ENCODE results near the gene LIME1. TPM values are rescaled to one million over a fixed set of nuclear protein-coding genes. Genes with fewer than 3 reads are reported as not detected.

The LIME1 gene
- total RNA-seq, 1 experiment from 2014 or later: 25.8 TPM

DNA sequence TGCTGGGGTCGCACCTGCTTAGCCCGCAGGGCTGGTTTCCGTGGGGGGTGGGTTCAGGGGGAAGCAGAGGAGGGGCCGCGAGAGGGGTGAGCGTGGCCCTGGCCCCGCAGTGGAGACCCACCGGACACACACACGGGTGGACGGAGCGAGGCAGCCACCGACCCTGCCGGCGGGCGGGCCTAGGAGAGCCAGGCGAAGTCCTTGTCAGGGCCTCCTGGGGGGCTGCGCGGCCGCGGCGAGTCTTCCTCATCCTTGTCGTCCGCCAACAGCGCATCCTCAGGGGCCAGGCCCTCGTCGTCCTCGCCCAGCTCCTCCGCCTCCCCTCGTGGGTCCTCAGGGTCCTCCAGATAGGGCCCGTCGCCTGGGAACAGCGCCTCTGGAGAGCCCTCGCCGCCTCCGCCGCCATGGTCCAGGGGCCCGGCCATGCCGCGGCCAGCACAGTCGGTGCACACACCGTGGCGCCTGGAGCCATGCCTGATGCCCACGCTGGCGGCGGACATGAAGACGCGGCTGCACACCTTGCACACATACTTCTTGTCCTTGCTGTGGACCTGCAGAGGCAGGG lies 10.4 kb downstream of the LIME1 start:
- peaks cover 25% of the 10 kb centered on the region for H3K36me3 Mint-ChIP-seq (ENCODE audit: insufficient read depth, unreplicated experiment)
- intact Hi-C loops (cut with micrococcal nuclease; ENCODE audit: unreplicated experiment): no loop called here
- no peaks in the 10 kb centered on the region for H3K27me3 Mint-ChIP-seq (ENCODE audit: unreplicated experiment)
- H3K9me3 Mint-ChIP-seq (ENCODE audit: low read depth, unreplicated experiment): no peaks in the 10 kb centered on the region
- no peaks in the 10 kb centered on the region for H3K4me1 Mint-ChIP-seq (ENCODE audit: low read depth, unreplicated experiment)
- BruUV-seq (replicated peaks): no TSS peak
- CTCF ChIA-PET: no interaction called here
- DNase-seq: no peak
- H3K4me3 Mint-ChIP-seq (ENCODE audit: low read depth, unreplicated experiment): no peak overlapping the region
- no peak overlapping the region for H3K27ac Mint-ChIP-seq (ENCODE audit: unreplicated experiment)
- TF ChIP-seq, protein P1, sequence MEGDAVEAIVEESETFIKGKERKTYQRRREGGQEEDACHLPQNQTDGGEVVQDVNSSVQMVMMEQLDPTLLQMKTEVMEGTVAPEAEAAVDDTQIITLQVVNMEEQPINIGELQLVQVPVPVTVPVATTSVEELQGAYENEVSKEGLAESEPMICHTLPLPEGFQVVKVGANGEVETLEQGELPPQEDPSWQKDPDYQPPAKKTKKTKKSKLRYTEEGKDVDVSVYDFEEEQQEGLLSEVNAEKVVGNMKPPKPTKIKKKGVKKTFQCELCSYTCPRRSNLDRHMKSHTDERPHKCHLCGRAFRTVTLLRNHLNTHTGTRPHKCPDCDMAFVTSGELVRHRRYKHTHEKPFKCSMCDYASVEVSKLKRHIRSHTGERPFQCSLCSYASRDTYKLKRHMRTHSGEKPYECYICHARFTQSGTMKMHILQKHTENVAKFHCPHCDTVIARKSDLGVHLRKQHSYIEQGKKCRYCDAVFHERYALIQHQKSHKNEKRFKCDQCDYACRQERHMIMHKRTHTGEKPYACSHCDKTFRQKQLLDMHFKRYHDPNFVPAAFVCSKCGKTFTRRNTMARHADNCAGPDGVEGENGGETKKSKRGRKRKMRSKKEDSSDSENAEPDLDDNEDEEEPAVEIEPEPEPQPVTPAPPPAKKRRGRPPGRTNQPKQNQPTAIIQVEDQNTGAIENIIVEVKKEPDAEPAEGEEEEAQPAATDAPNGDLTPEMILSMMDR (IDR thresholded peaks at IDR 0.05; ENCODE audit: unreplicated experiment): no peak

DNA sequence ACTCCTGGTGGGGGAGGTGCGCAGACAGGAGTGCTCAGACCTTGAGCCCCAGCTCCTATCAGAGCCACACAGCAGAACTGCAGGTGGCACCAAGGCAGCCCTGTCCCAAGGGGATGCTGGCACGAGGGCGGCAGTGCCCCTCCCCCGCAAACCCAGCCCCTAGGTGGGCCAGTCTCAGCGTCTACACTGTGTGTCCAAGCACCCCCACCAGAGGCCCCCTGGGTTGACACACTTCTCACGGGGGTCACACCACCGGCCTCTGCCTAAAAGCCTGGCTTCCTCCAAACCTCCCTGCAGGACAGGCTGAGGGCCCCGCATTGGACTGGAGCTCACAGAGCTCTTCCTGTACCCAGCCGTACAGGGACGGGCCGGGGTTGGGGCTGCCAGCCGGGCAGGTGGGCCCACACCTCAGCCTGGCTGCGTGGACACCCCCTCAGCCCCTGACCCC lies 11.2 kb downstream of the LIME1 start:
- Mint-ChIP-seq H3K4me1 (ENCODE audit: low read depth, unreplicated experiment) (no peaks in the 10 kb centered on the region), H3K4me3 (ENCODE audit: low read depth, unreplicated experiment) (no peak overlapping the region), H3K9me3 (ENCODE audit: low read depth, unreplicated experiment) (no peaks in the 10 kb centered on the region), H3K36me3 (ENCODE audit: insufficient read depth, unreplicated experiment) (peaks cover 25% of the 10 kb centered on the region), H3K27ac (ENCODE audit: unreplicated experiment) (no peak overlapping the region), H3K27me3 (ENCODE audit: unreplicated experiment) (no peaks in the 10 kb centered on the region)
- TF ChIP-seq, protein P1 (IDR thresholded peaks at IDR 0.05; ENCODE audit: unreplicated experiment): no peak
- intact Hi-C loops (cut with micrococcal nuclease; ENCODE audit: unreplicated experiment): no loop called here
- no peak for DNase-seq
- no TSS peak for BruUV-seq (replicated peaks)
- CTCF ChIA-PET: no interaction called here

DNA sequence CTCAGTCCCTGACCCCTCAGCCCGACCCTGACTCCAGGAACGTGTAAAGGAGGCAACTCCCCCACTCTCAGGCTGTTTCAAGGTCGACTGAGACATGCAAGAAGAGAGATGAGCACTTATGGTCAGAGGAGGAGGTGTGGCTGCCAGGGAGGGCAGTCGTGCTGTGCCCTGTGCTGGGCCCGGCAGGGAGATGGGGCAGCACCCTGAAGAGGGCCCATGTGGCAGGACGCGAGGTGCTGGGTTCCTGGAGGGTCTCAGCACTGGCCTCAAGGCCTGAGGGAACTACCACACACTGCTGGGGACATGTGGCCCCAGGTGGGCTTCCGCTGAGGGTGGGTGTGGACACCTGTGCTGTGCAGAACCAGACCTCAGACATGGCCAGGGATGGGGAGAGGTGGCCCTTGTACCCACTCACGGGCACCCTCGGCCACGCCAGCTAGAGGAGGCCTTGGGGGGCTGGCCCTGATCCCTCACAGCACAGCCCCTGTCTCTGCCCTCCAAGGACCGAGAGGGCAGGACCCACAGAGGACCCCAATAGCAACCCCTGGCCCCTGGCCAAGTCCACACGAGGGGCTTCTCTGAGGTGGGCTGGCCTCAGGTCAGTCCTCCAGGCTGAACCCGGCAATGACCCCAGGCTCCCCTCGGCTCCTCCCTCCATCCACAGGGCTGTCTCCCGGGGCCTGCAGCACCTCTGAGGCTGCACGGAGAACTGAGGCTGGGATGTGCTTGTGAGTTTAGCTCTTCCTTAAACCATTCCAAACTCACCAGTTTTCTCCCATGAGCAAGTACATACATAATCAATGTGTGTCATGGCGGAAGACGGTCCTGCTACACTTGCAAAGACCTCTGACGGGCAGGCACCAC lies 11.8 kb downstream of the LIME1 start:
- intact Hi-C loops (cut with micrococcal nuclease; ENCODE audit: unreplicated experiment): no loop called here
- TF ChIP-seq, protein P1 (IDR thresholded peaks at IDR 0.05; ENCODE audit: unreplicated experiment): no peak
- no peaks in the 10 kb centered on the region for H3K27me3 Mint-ChIP-seq (ENCODE audit: unreplicated experiment)
- H3K36me3 Mint-ChIP-seq (ENCODE audit: insufficient read depth, unreplicated experiment): peaks cover 24% of the 10 kb centered on the region
- no peak for DNase-seq
- BruUV-seq (replicated peaks): no TSS peak
- no peak overlapping the region for H3K4me3 Mint-ChIP-seq (ENCODE audit: low read depth, unreplicated experiment)
- CTCF ChIA-PET: no interaction called here
- no peaks in the 10 kb centered on the region for H3K4me1 Mint-ChIP-seq (ENCODE audit: low read depth, unreplicated experiment)
- H3K27ac Mint-ChIP-seq (ENCODE audit: unreplicated experiment): no peak overlapping the region
- H3K9me3 Mint-ChIP-seq (ENCODE audit: low read depth, unreplicated experiment): no peaks in the 10 kb centered on the region

DNA sequence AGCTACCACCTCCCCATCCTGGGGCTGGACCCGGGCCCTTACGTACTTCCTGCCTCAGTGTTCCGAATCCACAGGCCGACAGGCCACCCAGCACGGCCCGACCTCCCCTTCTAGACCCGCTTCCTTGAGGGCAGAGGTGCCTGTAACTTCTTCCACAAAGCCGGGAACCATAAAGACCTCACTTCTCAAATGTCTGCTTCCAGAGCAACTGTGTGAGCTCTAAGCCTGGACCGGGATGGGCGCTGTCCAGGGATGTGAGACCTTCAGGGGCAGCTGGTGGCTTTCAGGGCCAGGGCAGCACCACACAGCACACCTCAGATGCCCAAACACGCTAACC lies 12.4 kb downstream of the LIME1 start:
- Mint-ChIP-seq H3K27ac (ENCODE audit: unreplicated experiment) (no peak overlapping the region), H3K4me1 (ENCODE audit: low read depth, unreplicated experiment) (no peaks in the 10 kb centered on the region), H3K36me3 (ENCODE audit: insufficient read depth, unreplicated experiment) (peaks cover 18% of the 10 kb centered on the region), H3K4me3 (ENCODE audit: low read depth, unreplicated experiment) (no peak overlapping the region), H3K9me3 (ENCODE audit: low read depth, unreplicated experiment) (no peaks in the 10 kb centered on the region), H3K27me3 (ENCODE audit: unreplicated experiment) (no peaks in the 10 kb centered on the region)
- DNase-seq: no peak
- CTCF ChIA-PET: no interaction called here
- intact Hi-C loops (cut with micrococcal nuclease; ENCODE audit: unreplicated experiment): no loop called here
- TF ChIP-seq, protein P1 (IDR thresholded peaks at IDR 0.05; ENCODE audit: unreplicated experiment): no peak
- BruUV-seq (replicated peaks): no TSS peak

Data from Calu3 (cell line).